Gastrocnemius medialis (tissue), 4 donors: ENCODE results near the gene RIPK3.

Experiments used
- POLR2A ChIP-seq, 2 donors: fragments of 450-650 bp; IDR thresholded peaks; one replicate each; pipeline ENCODE4 v1.6.1; 2017; ENCODE audit warnings: antibody characterized with exemption in 2 of 2, mild to moderate bottlenecking in 2 of 2, moderate library complexity in 2 of 2
- TF ChIP-seq, protein P1 (sequence below), 5 experiments: fragments of 450-650 bp in 3 of 5; fragments of 200-600 bp in 2 of 5; sonication (generic) in 2 of 5; IDR thresholded peaks in 4 of 5; conservative IDR thresholded peaks in 1 of 5; 1 replicate in 4 of 5; 2 replicates in 1 of 5; pipeline ENCODE4 v1.5.1; 2016 to 2019; ENCODE audit warnings: antibody characterized with exemption in 5 of 5, mild to moderate bottlenecking in 3 of 5, moderate library complexity in 3 of 5

DNA sequence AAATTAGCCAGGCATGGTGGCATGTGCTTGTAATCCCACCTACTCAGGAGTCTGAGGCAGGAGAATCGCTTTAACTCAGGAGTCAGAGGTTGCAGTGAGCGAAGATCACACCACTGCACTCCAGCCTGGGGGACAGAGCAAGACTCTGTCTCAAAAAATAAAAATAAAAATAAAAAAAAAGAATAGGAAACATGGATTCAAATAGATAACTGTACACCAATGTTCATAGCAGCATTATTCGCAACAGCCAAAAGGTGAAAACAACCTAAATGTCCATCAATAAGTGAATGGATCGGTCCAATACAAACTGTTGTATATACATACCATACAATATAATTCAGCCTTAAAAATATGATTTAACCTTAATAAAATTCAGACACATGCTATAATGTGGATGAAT is 3.1 kb upstream of the RIPK3 start:
- TF ChIP-seq, protein P1, sequence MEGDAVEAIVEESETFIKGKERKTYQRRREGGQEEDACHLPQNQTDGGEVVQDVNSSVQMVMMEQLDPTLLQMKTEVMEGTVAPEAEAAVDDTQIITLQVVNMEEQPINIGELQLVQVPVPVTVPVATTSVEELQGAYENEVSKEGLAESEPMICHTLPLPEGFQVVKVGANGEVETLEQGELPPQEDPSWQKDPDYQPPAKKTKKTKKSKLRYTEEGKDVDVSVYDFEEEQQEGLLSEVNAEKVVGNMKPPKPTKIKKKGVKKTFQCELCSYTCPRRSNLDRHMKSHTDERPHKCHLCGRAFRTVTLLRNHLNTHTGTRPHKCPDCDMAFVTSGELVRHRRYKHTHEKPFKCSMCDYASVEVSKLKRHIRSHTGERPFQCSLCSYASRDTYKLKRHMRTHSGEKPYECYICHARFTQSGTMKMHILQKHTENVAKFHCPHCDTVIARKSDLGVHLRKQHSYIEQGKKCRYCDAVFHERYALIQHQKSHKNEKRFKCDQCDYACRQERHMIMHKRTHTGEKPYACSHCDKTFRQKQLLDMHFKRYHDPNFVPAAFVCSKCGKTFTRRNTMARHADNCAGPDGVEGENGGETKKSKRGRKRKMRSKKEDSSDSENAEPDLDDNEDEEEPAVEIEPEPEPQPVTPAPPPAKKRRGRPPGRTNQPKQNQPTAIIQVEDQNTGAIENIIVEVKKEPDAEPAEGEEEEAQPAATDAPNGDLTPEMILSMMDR (IDR thresholded peaks at IDR 0.05 in 4 of 5, conservative IDR thresholded peaks at IDR 0.05 in 1 of 5), result no peak
- no peak for TF ChIP-seq POLR2A (IDR thresholded peaks at IDR 0.05)
